Keratinocyte (primary cell): ENCODE results near the gene ERBB2. TPM values are rescaled to one million over a fixed set of nuclear protein-coding genes. Genes with fewer than 3 reads are reported as not detected.

Source experiments
- DNase-seq: peaks from one replicate; pipeline ENCODE4 v3.0.0-alpha.2; 2011; ENCODE audit warnings: low read depth, missing footprints, low spot score
- FAIRE-seq: peaks from 2 replicates; lab custom pipeline; 2011; peaks lifted over from hg19 to GRCh38; lab: Jason Lieb, UNC
- H2AFZ ChIP-seq: 2 replicates; pipeline ENCODE4 v1.6.0; 2012; ENCODE audit warnings: low read length, control low read depth, inconsistent platforms; ENCODE audit not compliant: control insufficient read depth
- H3K27ac ChIP-seq: 2 replicates; pipeline ENCODE4 v1.5.1; 2011; ENCODE audit warnings: low read length; ENCODE audit not compliant: control insufficient read depth, insufficient read depth
- H3K27me3 ChIP-seq: 3 replicates; pipeline ENCODE4 v1.6.0; 2011; ENCODE audit warnings: low read length; ENCODE audit not compliant: control insufficient read depth, insufficient read depth; ENCODE audit errors: extremely low read depth
- H3K36me3 ChIP-seq, 2 experiments: 2 replicates in 1 of 2; 3 replicates in 1 of 2; pipeline ENCODE4 v1.5.1; 2011; ENCODE audit warnings: low read length in 2 of 2, mild to moderate bottlenecking in 1 of 2; ENCODE audit not compliant: control insufficient read depth in 2 of 2, insufficient read depth in 2 of 2; ENCODE audit errors: extremely low read depth in 1 of 2
- H3K4me1 ChIP-seq: 3 replicates; pipeline ENCODE4 v1.5.1; 2011; ENCODE audit warnings: low read length; ENCODE audit not compliant: control insufficient read depth, insufficient read depth; ENCODE audit errors: extremely low read depth
- H3K4me2 ChIP-seq: 3 replicates; pipeline ENCODE4 v1.6.0; 2011; ENCODE audit warnings: low read depth, low read length; ENCODE audit not compliant: control insufficient read depth, insufficient read depth; ENCODE audit errors: extremely low read depth
- H3K4me3 ChIP-seq, 3 experiments: fragments of 200-600 bp in 1 of 3; sonication (generic) in 1 of 3; 2 replicates in 2 of 3; 3 replicates in 1 of 3; pipeline ENCODE4 v1.5.1; 2011 to 2016; ENCODE audit warnings: low read length in 3 of 3, mild to moderate bottlenecking in 3 of 3, control low read depth in 2 of 3, inconsistent platforms in 1 of 3, low read depth in 1 of 3, mixed read lengths in 1 of 3, mixed run types in 1 of 3, moderate library complexity in 1 of 3; ENCODE audit not compliant: control insufficient read depth in 2 of 3, insufficient read depth in 2 of 3; ENCODE audit errors: extremely low read depth in 1 of 3
- H3K79me2 ChIP-seq: 2 replicates; pipeline ENCODE4 v1.6.0; 2012; ENCODE audit warnings: low read length; ENCODE audit not compliant: control insufficient read depth, insufficient read depth
- H3K9ac ChIP-seq: 3 replicates; pipeline ENCODE4 v1.6.0; 2011; ENCODE audit warnings: low read length; ENCODE audit not compliant: control insufficient read depth, insufficient read depth; ENCODE audit errors: extremely low read depth
- H3K9me1 ChIP-seq: 3 replicates; pipeline ENCODE4 v1.6.0; 2011; ENCODE audit warnings: low read length; ENCODE audit not compliant: control insufficient read depth, insufficient read depth; ENCODE audit errors: extremely low read depth
- H3K9me3 ChIP-seq: 2 replicates; pipeline ENCODE4 v1.5.1; 2012; ENCODE audit warnings: low read depth, low read length; ENCODE audit not compliant: control insufficient read depth
- H4K20me1 ChIP-seq: 3 replicates; pipeline ENCODE4 v1.6.0; 2011; ENCODE audit warnings: low read length; ENCODE audit not compliant: control insufficient read depth, insufficient read depth; ENCODE audit errors: extremely low read depth
- CTCF ChIP-seq, 3 experiments: IDR thresholded peaks in 1 of 3; conservative IDR thresholded peaks in 1 of 3; optimal IDR thresholded peaks in 1 of 3; 2 replicates in 2 of 3; 3 replicates in 1 of 3; pipeline versions ENCODE3 to v1.5.1; 2011; ENCODE audit warnings: low read length in 3 of 3, mild to moderate bottlenecking in 3 of 3, moderate library complexity in 2 of 3, control low read depth in 1 of 3, inconsistent platforms in 1 of 3; ENCODE audit not compliant: insufficient read depth in 2 of 3; ENCODE audit errors: extremely low read depth in 1 of 3
- EZH2 ChIP-seq: IDR thresholded peaks from one replicate; pipeline ENCODE4 v1.6.1; 2012; ENCODE audit warnings: inconsistent platforms, mild to moderate bottlenecking, low read length, moderate library complexity
- dilution Hi-C: fragments of 300-500 bp; cut with MboI; formaldehyde crosslinking; loops from one replicate; pipeline ENCODE4 v1.7.0; 2020; ENCODE audit warnings: low sequenced_read_pairs; ENCODE audit not compliant: extremely low pct_ligation_motif_present
- polyA plus RNA-seq, 5 experiments: library from polyadenylated mRNA; depleted of rRNA in 3 of 5; stranded (reverse) in 3 of 5; stranded (forward) in 1 of 5; unstranded in 1 of 5; fragments of >200 nt; gene quantifications; 1 replicate in 1 of 5; 2 replicates in 3 of 5; 3 replicates in 1 of 5; pipeline versions ENCODE4 v1.2.1 to v1.2.3, GENCODE V29; 2011 to 2012; ENCODE audit warnings: missing spikeins in 2 of 5, low read depth in 1 of 5, low replicate concordance in 1 of 5
- small RNA-seq, 3 experiments: library from RNA; depleted of rRNA; stranded (forward); fragments of <200 nt; gene quantifications; one replicate each; pipeline ENCODE3, GENCODE V24; 2012; ENCODE audit warnings: low read depth in 3 of 3, low replicate concordance in 1 of 3; ENCODE audit not compliant: insufficient read length in 3 of 3

The ERBB2 gene
- polyA plus RNA-seq, 1 donor (not counting 4 experiments of a cell fraction or from before 2014, with no cell fraction given) = 21.4 TPM

GRCh38 chr17:39777534-39778365 is 77.9 kb downstream of the ERBB2 start:
- H3K4me1 ChIP-seq = peaks cover 20% of the 10 kb centered on the region
- H4K20me1 ChIP-seq = no peaks in the 10 kb centered on the region
- H3K9me1 ChIP-seq = no peaks in the 10 kb centered on the region
- no peaks in the 10 kb centered on the region for H3K36me3 ChIP-seq
- no peak overlapping the region for H3K27ac ChIP-seq
- H3K4me2 ChIP-seq = no peak overlapping the region
- peaks cover 13% of the 10 kb centered on the region for H3K27me3 ChIP-seq
- TF ChIP-seq CTCF (optimal IDR thresholded peaks at IDR 0.05 in 1 of 3, IDR thresholded peaks at IDR 0.05 in 1 of 3, conservative IDR thresholded peaks at IDR 0.05 in 1 of 3; ENCODE audit: extremely low read depth in 1 of 3, insufficient read depth in 2 of 3, low read length in 3 of 3) (no peak), EZH2 (no peak)
- no peaks in the 10 kb centered on the region for H3K9me3 ChIP-seq
- dilution Hi-C loops = no loop called here
- FAIRE-seq (no peak), DNase-seq (no peak)
- H3K9ac ChIP-seq = no peak overlapping the region
- H3K79me2 ChIP-seq = no peaks in the 10 kb centered on the region
- H3K4me3 ChIP-seq = no peak overlapping the region
- H2AFZ ChIP-seq = no peak overlapping the region

Small RNAs within 50 kb of the gene (small RNA-seq; reads per million reads assigned to genes)
- 0 to 0.33 (median 0.25) reads per million in 3 experiments for gene MIR4728

Other genes starting within 250 kb of the ERBB2 start
- gene MED1, start 248.8 kb upstream of the ERBB2 start, polyA plus RNA-seq = 26.7 to 31.1 TPM (median 27.1 TPM) in 3 replicates
- 25.7 to 26.6 TPM (median 26.2 TPM) in 3 replicates for gene CDK12, start 238.6 kb upstream of the ERBB2 start, polyA plus RNA-seq
- not detected in 3 replicates for gene NEUROD2, start 92.1 kb upstream of the ERBB2 start, polyA plus RNA-seq
- gene PPP1R1B, start 73.1 kb upstream of the ERBB2 start, polyA plus RNA-seq = 0.14 to 0.35 TPM (median 0.18 TPM) in 3 replicates
- 29.0 to 39.6 TPM (median 33.9 TPM) in 3 replicates for gene STARD3, start 62.9 kb upstream of the ERBB2 start, polyA plus RNA-seq
- gene TCAP, start 34.7 kb upstream of the ERBB2 start, polyA plus RNA-seq = 0.06 to 0.26 TPM (median 0.20 TPM) in 3 replicates
- not detected in 3 replicates for gene PNMT, start 31.6 kb upstream of the ERBB2 start, polyA plus RNA-seq
- gene PGAP3, start 12.0 kb upstream of the ERBB2 start, polyA plus RNA-seq = 4.8 to 10.8 TPM (median 5.6 TPM) in 3 replicates
- gene MIEN1, start 30.5 kb downstream of the ERBB2 start, polyA plus RNA-seq = 38.4 to 59.0 TPM (median 51.8 TPM) in 3 replicates
- gene GRB7, start 37.9 kb downstream of the ERBB2 start, polyA plus RNA-seq = 4.0 to 5.3 TPM (median 4.2 TPM) in 3 replicates
- gene IKZF3, start 164.2 kb downstream of the ERBB2 start, polyA plus RNA-seq = 0.04 TPM in 1 of 3 replicates, not detected in the others
- gene ZPBP2, start 168.1 kb downstream of the ERBB2 start, polyA plus RNA-seq = not detected in 3 replicates
- gene GSDMB, start 218.6 kb downstream of the ERBB2 start, polyA plus RNA-seq = 2.3 to 10.5 TPM (median 7.1 TPM) in 3 replicates
- gene ORMDL3, start 227.5 kb downstream of the ERBB2 start, polyA plus RNA-seq = 22.0 to 91.4 TPM (median 36.3 TPM) in 3 replicates
- not detected in 3 replicates for gene LRRC3C, start 227.7 kb downstream of the ERBB2 start, polyA plus RNA-seq